ENCODE results near the gene MEIOSIN. TPM values are rescaled to one million over a fixed set of nuclear protein-coding genes. Genes with fewer than 3 reads are reported as not detected.

MEIOSIN gene
- total RNA-seq, 2 donors from 2014 or later, result not detected

GRCh38 chr19:45770192-45771101 is 37.2 kb downstream of the MEIOSIN start:
- Mint-ChIP-seq H3K27ac (no peak overlapping the region), H3K27me3 (no peaks in the 10 kb centered on the region), H3K4me3 (peak overlapping the region; percentile 90), H3K36me3 (ENCODE audit: low read depth) (no peaks in the 10 kb centered on the region), H3K4me1 (peaks cover 20% of the 10 kb centered on the region)
- DNase-seq, result peak; percentile 86 to 93 (median 92)
- H3K9me3 ChIP-seq (ENCODE audit: control insufficient read depth, low read length, poor library complexity, severe bottlenecking), result no peaks in the 10 kb centered on the region
- ATAC-seq, result peak; percentile 78

- Mint-ChIP-seq H3K27ac (no peak overlapping the region), H3K27me3 (no peaks in the 10 kb centered on the region), H3K4me3 (peak overlapping the region; percentile 58), H3K4me1 (peaks cover 17% of the 10 kb centered on the region), H3K36me3 (ENCODE audit: low read depth) (no peaks in the 10 kb centered on the region)
- no peaks in the 10 kb centered on the region for H3K9me3 ChIP-seq (ENCODE audit: control insufficient read depth, low read length, poor library complexity, severe bottlenecking)
- DNase-seq (no peak), ATAC-seq (no peak)
These were observed 38.2 kb downstream of the MEIOSIN start for GRCh38 chr19:45771311-45771933.

- H3K9me3 ChIP-seq (ENCODE audit: control insufficient read depth, low read length, poor library complexity, severe bottlenecking), result no peaks in the 10 kb centered on the region
- no peak overlapping the region for H3K27ac Mint-ChIP-seq
- H3K4me3 Mint-ChIP-seq, result no peak overlapping the region
- H3K36me3 Mint-ChIP-seq (ENCODE audit: low read depth), result no peaks in the 10 kb centered on the region
- ATAC-seq (no peak), DNase-seq (no peak)
- H3K4me1 Mint-ChIP-seq, result peaks cover 17% of the 10 kb centered on the region
- no peaks in the 10 kb centered on the region for H3K27me3 Mint-ChIP-seq
These were observed 39.0 kb downstream of the MEIOSIN start for GRCh38 chr19:45772130-45772840.

- Mint-ChIP-seq H3K36me3 (ENCODE audit: low read depth) (no peaks in the 10 kb centered on the region), H3K27me3 (no peaks in the 10 kb centered on the region), H3K4me1 (peaks cover 17% of the 10 kb centered on the region), H3K4me3 (no peak overlapping the region), H3K27ac (no peak overlapping the region)
- ATAC-seq (no peak), DNase-seq (no peak)
- H3K9me3 ChIP-seq (ENCODE audit: control insufficient read depth, low read length, poor library complexity, severe bottlenecking), result no peaks in the 10 kb centered on the region
These were observed 39.7 kb downstream of the MEIOSIN start for GRCh38 chr19:45772912-45773311.

GRCh38 chr19:45773384-45773783 is 40.1 kb downstream of the MEIOSIN start:
- no peak overlapping the region for H3K27ac Mint-ChIP-seq
- no peaks in the 10 kb centered on the region for H3K9me3 ChIP-seq (ENCODE audit: control insufficient read depth, low read length, poor library complexity, severe bottlenecking)
- no peaks in the 10 kb centered on the region for H3K36me3 Mint-ChIP-seq (ENCODE audit: low read depth)
- H3K27me3 Mint-ChIP-seq, result no peaks in the 10 kb centered on the region
- no peak for DNase-seq
- peaks cover 17% of the 10 kb centered on the region for H3K4me1 Mint-ChIP-seq
- no peak overlapping the region for H3K4me3 Mint-ChIP-seq
- no peak for ATAC-seq

- Mint-ChIP-seq H3K4me1 (peaks cover 18% of the 10 kb centered on the region), H3K4me3 (no peak overlapping the region), H3K36me3 (ENCODE audit: low read depth) (peaks cover 2% of the 10 kb centered on the region), H3K27ac (no peak overlapping the region), H3K27me3 (peaks cover 14% of the 10 kb centered on the region)
- DNase-seq (no peak), ATAC-seq (no peak)
- H3K9me3 ChIP-seq (ENCODE audit: control insufficient read depth, low read length, poor library complexity, severe bottlenecking), result no peaks in the 10 kb centered on the region
These were observed 41.5 kb downstream of the MEIOSIN start for GRCh38 chr19:45774765-45775164.

- H3K4me3 Mint-ChIP-seq, result no peak overlapping the region
- DNase-seq, result no peak
- H3K27ac Mint-ChIP-seq, result no peak overlapping the region
- H3K9me3 ChIP-seq (ENCODE audit: control insufficient read depth, low read length, poor library complexity, severe bottlenecking), result no peaks in the 10 kb centered on the region
- H3K36me3 Mint-ChIP-seq (ENCODE audit: low read depth), result peaks cover 4% of the 10 kb centered on the region
- no peak for ATAC-seq
- peaks cover 23% of the 10 kb centered on the region for H3K27me3 Mint-ChIP-seq
- peaks cover 17% of the 10 kb centered on the region for H3K4me1 Mint-ChIP-seq
These were observed 44.2 kb downstream of the MEIOSIN start for GRCh38 chr19:45777395-45777961.

GRCh38 chr19:45778010-45778661 is 44.9 kb downstream of the MEIOSIN start:
- DNase-seq (no peak), ATAC-seq (no peak)
- Mint-ChIP-seq H3K27ac (no peak overlapping the region), H3K4me3 (peak overlapping the region; percentile 60), H3K4me1 (peaks cover 17% of the 10 kb centered on the region), H3K27me3 (peaks cover 23% of the 10 kb centered on the region), H3K36me3 (ENCODE audit: low read depth) (peaks cover 4% of the 10 kb centered on the region)
- H3K9me3 ChIP-seq (ENCODE audit: control insufficient read depth, low read length, poor library complexity, severe bottlenecking), result no peaks in the 10 kb centered on the region

- Mint-ChIP-seq H3K36me3 (ENCODE audit: low read depth) (peaks cover 4% of the 10 kb centered on the region), H3K27ac (no peak overlapping the region), H3K27me3 (peaks cover 23% of the 10 kb centered on the region), H3K4me1 (peaks cover 17% of the 10 kb centered on the region), H3K4me3 (peak overlapping the region; percentile 91)
- ATAC-seq (peak; percentile 96), DNase-seq (peak; percentile 70 to 78 (median 74))
- no peaks in the 10 kb centered on the region for H3K9me3 ChIP-seq (ENCODE audit: control insufficient read depth, low read length, poor library complexity, severe bottlenecking)
These were observed 46.2 kb downstream of the MEIOSIN start for GRCh38 chr19:45779231-45780145.

GRCh38 chr19:45780146-45780447 is 46.9 kb downstream of the MEIOSIN start:
- H3K9me3 ChIP-seq (ENCODE audit: control insufficient read depth, low read length, poor library complexity, severe bottlenecking), result no peaks in the 10 kb centered on the region
- no peak overlapping the region for H3K27ac Mint-ChIP-seq
- DNase-seq (no peak), ATAC-seq (no peak)
- H3K27me3 Mint-ChIP-seq, result peaks cover 23% of the 10 kb centered on the region
- H3K36me3 Mint-ChIP-seq (ENCODE audit: low read depth), result peaks cover 4% of the 10 kb centered on the region
- H3K4me3 Mint-ChIP-seq, result no peak overlapping the region
- H3K4me1 Mint-ChIP-seq, result peaks cover 17% of the 10 kb centered on the region

- H3K4me1 Mint-ChIP-seq, result peaks cover 17% of the 10 kb centered on the region
- H3K27ac Mint-ChIP-seq, result no peak overlapping the region
- ATAC-seq, result no peak
- no peak for DNase-seq
- no peaks in the 10 kb centered on the region for H3K9me3 ChIP-seq (ENCODE audit: control insufficient read depth, low read length, poor library complexity, severe bottlenecking)
- no peak overlapping the region for H3K4me3 Mint-ChIP-seq
- peaks cover 23% of the 10 kb centered on the region for H3K27me3 Mint-ChIP-seq
- peaks cover 4% of the 10 kb centered on the region for H3K36me3 Mint-ChIP-seq (ENCODE audit: low read depth)
These were observed 47.4 kb downstream of the MEIOSIN start for GRCh38 chr19:45780448-45781213.
